ENCODE measurements around the gene TSPAN18.

TSPAN18 gene

GRCh38 chr11:44873537-44873936 lies 146.8 kb downstream of the TSPAN18 start:
- DNase-seq, result no peak

GRCh38 chr11:44874284-44874683 lies 147.5 kb downstream of the TSPAN18 start:
- DNase-seq, result no peak

- DNase-seq, result no peak
Measured at GRCh38 chr11:44875037-44875436, 148.3 kb downstream of the TSPAN18 start.

GRCh38 chr11:44876194-44876723 lies 149.5 kb downstream of the TSPAN18 start:
- DNase-seq, result no peak

GRCh38 chr11:44876906-44877305 lies 150.1 kb downstream of the TSPAN18 start:
- DNase-seq, result no peak

- peak; percentile 71 for DNase-seq
Measured at GRCh38 chr11:44877571-44878497, 151.1 kb downstream of the TSPAN18 start.

GRCh38 chr11:44878711-44879110 lies 151.9 kb downstream of the TSPAN18 start:
- no peak for DNase-seq

GRCh38 chr11:44879432-44879831 lies 152.7 kb downstream of the TSPAN18 start:
- no peak for DNase-seq

GRCh38 chr11:44880511-44880910 lies 153.7 kb downstream of the TSPAN18 start:
- DNase-seq, result no peak

GRCh38 chr11:44880953-44881352 lies 154.2 kb downstream of the TSPAN18 start:
- no peak for DNase-seq

- no peak for DNase-seq
Measured at GRCh38 chr11:44883277-44883676, 156.5 kb downstream of the TSPAN18 start.

- no peak for DNase-seq
Measured at GRCh38 chr11:44884056-44884455, 157.3 kb downstream of the TSPAN18 start.

GRCh38 chr11:44885065-44885810 lies 158.5 kb downstream of the TSPAN18 start:
- no peak for DNase-seq

- no peak for DNase-seq
Measured at GRCh38 chr11:44885919-44886789, 159.4 kb downstream of the TSPAN18 start.

- DNase-seq, result no peak
Measured at GRCh38 chr11:44886790-44887140, 160.0 kb downstream of the TSPAN18 start.

GRCh38 chr11:44887636-44888035 lies 160.9 kb downstream of the TSPAN18 start:
- no peak for DNase-seq

GRCh38 chr11:44889266-44889665 lies 162.5 kb downstream of the TSPAN18 start:
- DNase-seq, result no peak

GRCh38 chr11:44892843-44893242 lies 166.1 kb downstream of the TSPAN18 start:
- no peak for DNase-seq

GRCh38 chr11:44893308-44893822 lies 166.6 kb downstream of the TSPAN18 start:
- no peak for DNase-seq

- peak; percentile 10 for DNase-seq
Measured at GRCh38 chr11:44893846-44894617, 167.3 kb downstream of the TSPAN18 start.

GRCh38 chr11:44899959-44900358 lies 173.2 kb downstream of the TSPAN18 start:
- DNase-seq, result no peak
